IMR-90 (cell line): ENCODE data around the gene RSU1. TPM values are rescaled to one million over a fixed set of nuclear protein-coding genes. Genes with fewer than 3 reads are reported as not detected.

Experiments used
- ATAC-seq: fragments of 200-7000 bp; cut with Tn5 transposase; 2 replicates; pipeline ENCODE4 v1.9.1; 2020; ENCODE audit warnings: low read depth, mild to moderate bottlenecking, moderate library complexity
- BruUV-seq: library from RNA; stranded (reverse); fragments of 400-500 nt; replicated peaks from 2 replicates; lab custom pipeline; 2021; lab: Mats Ljungman, UMichigan
- CTCF ChIA-PET: fragments of 300-600 bp; formaldehyde crosslinking; extraction: SDS; loops from one replicate; lab custom pipeline; 2021; ENCODE audit warnings: antibody characterized with exemption; lab: Yijun Ruan, JAX
- POLR2A ChIA-PET: fragments of 300-600 bp; sonication (Branson Sonifier 250); formaldehyde crosslinking; loops from one replicate; lab custom pipeline; 2022; ENCODE audit warnings: antibody characterized with exemption; ENCODE audit not compliant: unreplicated experiment; lab: Charles Lee
- DNase-seq: peaks from one replicate; pipeline ENCODE4 v3.0.0; 2013
- H2AFZ ChIP-seq: replicated peaks from 2 replicates; pipeline ENCODE3; 2013; ENCODE audit warnings: low read length, mild to moderate bottlenecking; ENCODE audit not compliant: poor library complexity
- H2AK5ac ChIP-seq: 2 replicates; pipeline ENCODE4 v1.6.1; 2013; ENCODE audit warnings: low read depth, low read length, inconsistent platforms
- H2AK9ac ChIP-seq: replicated peaks from 2 replicates; pipeline ENCODE3; 2013; ENCODE audit warnings: mild to moderate bottlenecking, low read depth, low read length, moderate library complexity; ENCODE audit not compliant: poor library complexity
- H2BK120ac ChIP-seq: 2 replicates; pipeline ENCODE4 v1.6.1; 2013; ENCODE audit warnings: low read depth, low read length, inconsistent platforms
- H2BK15ac ChIP-seq: 3 replicates; pipeline ENCODE4 v1.6.1; 2013; ENCODE audit warnings: low read depth, low read length, inconsistent platforms
- H2BK20ac ChIP-seq: 2 replicates; pipeline ENCODE4 v1.6.1; 2013; ENCODE audit warnings: low read depth, mild to moderate bottlenecking, inconsistent platforms, low read length, moderate library complexity
- H2BK5ac ChIP-seq: 2 replicates; pipeline ENCODE4 v1.6.1; 2013; ENCODE audit warnings: mild to moderate bottlenecking, low read depth, low read length, inconsistent platforms; ENCODE audit not compliant: poor library complexity, severe bottlenecking
- H3K14ac ChIP-seq: replicated peaks from 2 replicates; pipeline ENCODE4 v1.6.1; 2013; ENCODE audit warnings: low read depth, low read length, inconsistent platforms
- H3K18ac ChIP-seq: 2 replicates; pipeline ENCODE4 v1.6.1; 2013; ENCODE audit warnings: low read depth, low read length, control low read depth
- H3K23ac ChIP-seq: 2 replicates; pipeline ENCODE4 v1.6.1; 2013; ENCODE audit warnings: low read depth, low read length, inconsistent platforms
- H3K27ac ChIP-seq: 2 replicates; pipeline ENCODE4 v1.5.1; 2013; ENCODE audit warnings: mild to moderate bottlenecking, control low read depth, low read length; ENCODE audit not compliant: insufficient read depth
- H3K27me3 ChIP-seq: 2 replicates; pipeline ENCODE4 v1.6.1; 2013; ENCODE audit warnings: low read length; ENCODE audit not compliant: control insufficient read depth, insufficient read depth
- H3K36me3 ChIP-seq: 2 replicates; pipeline ENCODE4 v1.6.1; 2013; ENCODE audit warnings: low read length, mixed read lengths; ENCODE audit not compliant: control insufficient read depth, insufficient read depth
- H3K4ac ChIP-seq: 2 replicates; pipeline ENCODE4 v1.6.1; 2013; ENCODE audit warnings: low read depth, low read length, inconsistent platforms
- H3K4me1 ChIP-seq: 2 replicates; pipeline ENCODE4 v1.6.1; 2013; ENCODE audit warnings: low read length, mixed read lengths; ENCODE audit not compliant: control insufficient read depth, insufficient read depth
- H3K4me2 ChIP-seq: 2 replicates; pipeline ENCODE4 v1.6.1; 2013; ENCODE audit warnings: low read depth, mild to moderate bottlenecking, control low read depth, low read length, moderate library complexity
- H3K4me3 ChIP-seq: 2 replicates; pipeline ENCODE4 v1.5.1; 2013; ENCODE audit warnings: low read depth, mild to moderate bottlenecking, control low read depth, low read length, moderate library complexity; ENCODE audit not compliant: insufficient read depth
- H3K56ac ChIP-seq: 2 replicates; pipeline ENCODE4 v1.6.1; 2013; ENCODE audit warnings: low read length, inconsistent platforms; ENCODE audit not compliant: insufficient read depth; ENCODE audit errors: extremely low read depth
- H3K79me1 ChIP-seq, 2 experiments: 2 replicates each; pipeline ENCODE4 v1.6.1; 2013; ENCODE audit warnings: low read length in 2 of 2, inconsistent platforms in 1 of 2, low read depth in 1 of 2
- H3K9ac ChIP-seq: 2 replicates; pipeline ENCODE4 v1.6.1; 2013; ENCODE audit warnings: low read depth, low read length, control low read depth
- H3K9me1 ChIP-seq: 2 replicates; pipeline ENCODE4 v1.6.1; 2013; ENCODE audit warnings: low read length, inconsistent platforms; ENCODE audit not compliant: insufficient read depth
- H3K9me3 ChIP-seq: 2 replicates; pipeline ENCODE4 v1.6.1; 2013; ENCODE audit warnings: low read length; ENCODE audit not compliant: control insufficient read depth, insufficient read depth
- H4K20me1 ChIP-seq: 2 replicates; pipeline ENCODE4 v1.6.1; 2013; ENCODE audit warnings: low read length, inconsistent platforms; ENCODE audit not compliant: insufficient read depth
- H4K5ac ChIP-seq: 2 replicates; pipeline ENCODE4 v1.6.1; 2013; ENCODE audit warnings: mild to moderate bottlenecking, low read depth, low read length, control low read depth
- H4K8ac ChIP-seq, 2 experiments: 2 replicates each; pipeline ENCODE4 v1.6.1; 2013; ENCODE audit warnings: low read depth in 2 of 2, low read length in 2 of 2, control low read depth in 1 of 2, inconsistent platforms in 1 of 2
- H4K91ac ChIP-seq: 2 replicates; pipeline ENCODE4 v1.6.1; 2013; ENCODE audit warnings: low read depth, low read length, inconsistent platforms; ENCODE audit not compliant: insufficient read depth
- BHLHE40 ChIP-seq: fragments of 150-350 bp; IDR thresholded peaks from 2 replicates; pipeline ENCODE4 v1.6.1; 2016; ENCODE audit warnings: mild to moderate bottlenecking, low read depth, low read length
- CHD1 ChIP-seq: IDR thresholded peaks from 2 replicates; pipeline ENCODE4 v1.6.1; 2012; ENCODE audit warnings: low read depth, low read length, improper control_type of control experiment
- CTCF ChIP-seq: conservative IDR thresholded peaks from 2 replicates; pipeline ENCODE4 v1.5.1; 2012; ENCODE audit warnings: mild to moderate bottlenecking, low read depth, low read length, improper control_type of control experiment
- ELK1 ChIP-seq: fragments of 150-350 bp; IDR thresholded peaks from 2 replicates; pipeline ENCODE4 v1.6.1; 2016; ENCODE audit warnings: low read depth, mild to moderate bottlenecking, low read length, moderate library complexity, borderline replicate concordance
- FOS ChIP-seq: fragments of 150-350 bp; IDR thresholded peaks from 2 replicates; pipeline ENCODE4 v1.6.1; 2016; ENCODE audit warnings: low read depth, low read length
- MAZ ChIP-seq: IDR thresholded peaks from 2 replicates; pipeline ENCODE4 v1.6.1; 2012; ENCODE audit warnings: low read depth, mild to moderate bottlenecking, low read length, improper control_type of control experiment, moderate library complexity, borderline replicate concordance
- NFE2L2 ChIP-seq: fragments of 150-350 bp; IDR thresholded peaks from 2 replicates; pipeline ENCODE4 v1.6.1; 2016; ENCODE audit warnings: low read depth, mild to moderate bottlenecking, low read length
- POLR2A ChIP-seq: IDR thresholded peaks from 2 replicates; pipeline ENCODE4 v1.6.1; 2012; ENCODE audit warnings: mild to moderate bottlenecking, low read depth, low read length
- RAD21 ChIP-seq: IDR thresholded peaks from 2 replicates; pipeline ENCODE4 v1.6.1; 2012; ENCODE audit warnings: low read length, improper control_type of control experiment
- RFX5 ChIP-seq: IDR thresholded peaks from 2 replicates; pipeline ENCODE4 v1.8.0; 2012; ENCODE audit warnings: low read depth, mild to moderate bottlenecking, low read length, moderate library complexity
- USF2 ChIP-seq: fragments of 150-350 bp; IDR thresholded peaks from 2 replicates; pipeline ENCODE4 v1.6.1; 2017; ENCODE audit warnings: mild to moderate bottlenecking, antibody characterized with exemption, low read length, low read depth
- WGBS, 2 experiments: methylation state at CpG; one replicate each; pipeline versions ENCODE4 v1.1.5 to v1.1.7; 2013; ENCODE audit warnings: missing lambda C conversion rate in 2 of 2; ENCODE audit not compliant: insufficient read length in 1 of 2; ENCODE audit errors: extremely low coverage in 2 of 2; 5-methylcytosine and 5-hydroxymethylcytosine counted together
- dilution Hi-C: fragments of 300-500 bp; cut with HindIII; formaldehyde crosslinking; loops from one replicate; pipeline ENCODE4 v1.14.3; 2018; ENCODE audit warnings: low sequenced_read_pairs; ENCODE audit not compliant: unreplicated experiment
- in situ Hi-C: fragments of 300-500 bp; cut with MboI; formaldehyde crosslinking; loops from 3 replicates; pipeline ENCODE4 v1.14.3; 2019; ENCODE audit warnings: low sequenced_read_pairs, inconsistent platforms, mixed read lengths
- intact Hi-C: fragments of 100-400 bp; cut with micrococcal nuclease; formaldehyde crosslinking; loops from 2 replicates; pipeline ENCODE4 v1.10.0; 2022
- polyA plus RNA-seq, 3 experiments: library from polyadenylated mRNA; depleted of rRNA; stranded (reverse); fragments of >200 nt; gene quantifications; 2 replicates each; pipeline ENCODE4 v1.2.3, GENCODE V29; 2012; ENCODE audit warnings: low replicate concordance in 1 of 3
- total RNA-seq: library from RNA; depleted of rRNA; stranded (reverse); fragments of >200 nt; gene quantifications from 2 replicates; pipeline ENCODE4 v1.2.3, GENCODE V29; 2012

The RSU1 gene
- total and polyA plus RNA-seq, 2 of the 4 experiments (the other 2 are of a cell fraction), result 134 to 148 TPM

- Histone ChIP-seq H3K4me1 (no peaks in the 10 kb centered on the region), H3K36me3 (no peaks in the 10 kb centered on the region), H3K9me3 (no peaks in the 10 kb centered on the region), H3K23ac (no peak overlapping the region), H3K27ac (no peak overlapping the region), H2AK5ac (no peak overlapping the region), H2BK20ac (no peak overlapping the region), H4K5ac (no peak overlapping the region), H3K27me3 (no peaks in the 10 kb centered on the region), H3K9ac (no peak overlapping the region), H3K4me3 (no peak overlapping the region), H3K4ac (no peak overlapping the region), H3K9me1 (no peaks in the 10 kb centered on the region), H2BK5ac (no peak overlapping the region), H2BK120ac (no peak overlapping the region), H3K79me1 (peaks cover 6 to 12% of the 10 kb centered on the region in 2 experiments), H4K20me1 (peaks cover 13% of the 10 kb centered on the region; the same call in 1 of the 2 replicates), H4K91ac (no peak overlapping the region), H4K8ac (no peak overlapping the region), H3K4me2 (no peak overlapping the region), H3K14ac (no peak overlapping the region), H3K18ac (no peak overlapping the region), H3K56ac (no peak overlapping the region), H2AFZ (no peak overlapping the region), H2AK9ac (no peak overlapping the region), H2BK15ac (no peak overlapping the region)
- ATAC-seq (no peak), DNase-seq (no peak)
- POLR2A ChIA-PET, result no interaction called here
- in situ Hi-C loops (no loop called here), intact Hi-C loops (loop anchor here (5.0 kb wide), 1 partner anchor 59 kb away; no protein-coding TSS in a partner anchor), dilution Hi-C loops (no loop called here)
- no TSS peak for BruUV-seq
- TF ChIP-seq MAZ, result no peak
- TF ChIP-seq CTCF, result no peak
- TF ChIP-seq POLR2A, result no peak
- no peak for TF ChIP-seq RFX5
- no peak for TF ChIP-seq NFE2L2
- TF ChIP-seq RAD21, result no peak
- TF ChIP-seq ELK1, result no peak
- TF ChIP-seq USF2, result no peak
- TF ChIP-seq CHD1, result no peak
- no peak for TF ChIP-seq BHLHE40
- TF ChIP-seq FOS, result no peak
- CTCF ChIA-PET, result interaction anchor here (0.6 kb wide), 1 partner anchor 1300 kb away, joined by 4 read pairs; no protein-coding TSS in a partner anchor
- no CpG with 5 or more reads among the region's 2 CpGs for WGBS, 2 experiments
These were observed 204.3 kb downstream of the RSU1 start for GRCh38 chr10:16612981-16613355.
